HCT116 (cell line): ENCODE results near the gene RPL38. TPM values are rescaled to one million over a fixed set of nuclear protein-coding genes. Genes with fewer than 3 reads are reported as not detected.

Source experiments
- ATAC-seq: fragments of 200-7000 bp; cut with Tn5 transposase; 2 replicates; pipeline ENCODE4 v1.9.1; 2020; ENCODE audit warnings: mild to moderate bottlenecking, moderate library complexity
- BruUV-seq: library from RNA; stranded (reverse); fragments of 400-500 nt; replicated peaks from 2 replicates; lab custom pipeline; 2021; lab: Mats Ljungman, UMichigan
- CTCF ChIA-PET: fragments of 300-600 bp; sonication (Branson Sonifier 250); formaldehyde crosslinking; loops from one replicate; lab custom pipeline; 2021; ENCODE audit warnings: antibody characterized with exemption; lab: Charles Lee
- POLR2A ChIA-PET: fragments of 300-600, 350-600 bp; sonication (Branson Sonifier 250); formaldehyde crosslinking; loops from one replicate; lab custom pipeline; 2021; ENCODE audit warnings: antibody characterized with exemption; lab: Charles Lee
- RAD21 ChIA-PET, 2 experiments: fragments of 300-600 bp; sonication (Branson Sonifier 250); formaldehyde crosslinking; loops; one replicate each; lab custom pipeline; 2023; ENCODE audit warnings: low total read pairs in 2 of 2; ENCODE audit not compliant: uncharacterized antibody in 2 of 2, unreplicated experiment in 2 of 2, low non-redundant PET in 1 of 2; lab: Charles Lee
- DNase-seq: peaks from one replicate; pipeline ENCODE4 v3.0.0-alpha.2; 2010; ENCODE audit warnings: low read depth, low spot score
- H2AFZ ChIP-seq: fragments of 200-600 bp; shearing (Covaris generic), sonication (generic); 2 replicates; pipeline ENCODE4 v1.6.1; 2017; ENCODE audit warnings: low read depth, mixed run types, mixed read lengths, antibody characterized with exemption, low read length; ENCODE audit not compliant: poor library complexity, severe bottlenecking
- H3K27ac ChIP-seq: 2 replicates; pipeline ENCODE4 v1.5.1; 2012; ENCODE audit warnings: low read depth, low read length
- H3K27me3 ChIP-seq: fragments of 200-600 bp; sonication (generic); 2 replicates; pipeline ENCODE4 v1.6.1; 2016; ENCODE audit warnings: mixed run types, low read length, mixed read lengths; ENCODE audit not compliant: insufficient read depth
- H3K36me3 ChIP-seq, 2 experiments: fragments of 200-500 bp in 1 of 2; fragments of 200-600 bp in 1 of 2; sonication (Bioruptor generic) in 1 of 2; sonication (generic) in 1 of 2; 2 replicates each; pipeline versions ENCODE4 v1.5.1 to v1.6.1; 2014 to 2016; ENCODE audit warnings: low read length in 2 of 2, inconsistent platforms in 1 of 2, mixed read lengths in 1 of 2, mixed run types in 1 of 2; ENCODE audit not compliant: insufficient read depth in 2 of 2, control insufficient read depth in 1 of 2
- H3K4me1 ChIP-seq, 2 experiments: fragments of 200-600 bp in 1 of 2; sonication (generic) in 1 of 2; 2 replicates each; pipeline versions ENCODE4 v1.5.1 to v1.6.1; 2012 to 2017; ENCODE audit warnings: low read length in 2 of 2, inconsistent platforms in 1 of 2, mild to moderate bottlenecking in 1 of 2, mixed read lengths in 1 of 2, mixed run types in 1 of 2, moderate library complexity in 1 of 2; ENCODE audit not compliant: insufficient read depth in 2 of 2, control insufficient read depth in 1 of 2
- H3K4me2 ChIP-seq: fragments of 200-600 bp; sonication (generic); 2 replicates; pipeline ENCODE4 v1.6.1; 2017; ENCODE audit warnings: mixed run types, low read length, mixed read lengths
- H3K4me3 ChIP-seq, 2 experiments: fragments of 200-600 bp in 1 of 2; sonication (generic) in 1 of 2; replicated peaks in 1 of 2; 2 replicates each; pipeline ENCODE4 v1.5.1; 2011 to 2016; ENCODE audit warnings: low read length in 2 of 2, control low read depth in 1 of 2, low read depth in 1 of 2, mild to moderate bottlenecking in 1 of 2, mixed read lengths in 1 of 2, mixed run types in 1 of 2
- H3K79me2 ChIP-seq: fragments of 200-600 bp; sonication (generic); 2 replicates; pipeline ENCODE4 v1.6.1; 2017; ENCODE audit warnings: mild to moderate bottlenecking, mixed run types, low read length, moderate library complexity, mixed read lengths; ENCODE audit not compliant: insufficient read depth
- H3K9ac ChIP-seq: fragments of 200-600 bp; sonication (generic); 2 replicates; pipeline ENCODE4 v1.6.1; 2016; ENCODE audit warnings: low read length, mixed read lengths
- H3K9me2 ChIP-seq: fragments of 200-600 bp; sonication (generic), shearing (Covaris generic); 2 replicates; pipeline ENCODE4 v1.6.1; 2017; ENCODE audit warnings: mixed run types, mild to moderate bottlenecking, moderate library complexity; ENCODE audit not compliant: insufficient read depth
- H3K9me3 ChIP-seq, 2 experiments: fragments of 200-500 bp in 1 of 2; fragments of 200-600 bp in 1 of 2; sonication (Bioruptor generic) in 1 of 2; sonication (generic) in 1 of 2; 2 replicates each; pipeline ENCODE4 v1.6.1; 2014 to 2017; ENCODE audit warnings: low read length in 2 of 2, mixed read lengths in 2 of 2, inconsistent platforms in 1 of 2, low read depth in 1 of 2, mild to moderate bottlenecking in 1 of 2, mixed run types in 1 of 2, moderate library complexity in 1 of 2; ENCODE audit not compliant: control insufficient read depth in 1 of 2, insufficient read depth in 1 of 2
- H4K20me1 ChIP-seq: fragments of 200-600 bp; sonication (generic), shearing (Covaris generic); 2 replicates; pipeline ENCODE4 v1.6.1; 2017; ENCODE audit warnings: mixed run types, mild to moderate bottlenecking, moderate library complexity; ENCODE audit not compliant: insufficient read depth
- CEBPB ChIP-seq: IDR thresholded peaks from 2 replicates; pipeline ENCODE4 v1.6.1; 2012; ENCODE audit warnings: low read depth
- POLR2AphosphoS5 ChIP-seq: IDR thresholded peaks from 2 replicates; pipeline ENCODE4 v1.6.1; 2011; ENCODE audit warnings: mild to moderate bottlenecking, low read depth, low read length, moderate library complexity
- intact Hi-C: fragments of 100-400 bp; cut with micrococcal nuclease; formaldehyde crosslinking; loops from 2 replicates; pipeline ENCODE4 v1.10.0; 2022
- total RNA-seq: library from RNA; stranded (reverse); gene quantifications from one replicate; pipeline ENCODE4 v1.2.1, GENCODE V29; 2021; ENCODE audit not compliant: unreplicated experiment
- TF ChIP-seq, protein P1 (sequence below), 3 experiments: fragments of 200-600 bp in 1 of 3; sonication (generic) in 1 of 3; IDR thresholded peaks in 2 of 3; conservative IDR thresholded peaks in 1 of 3; 2 replicates each; pipeline ENCODE4 v1.5.1; 2012 to 2017; ENCODE audit warnings: low read depth in 2 of 3, low read length in 2 of 3, antibody characterized with exemption in 1 of 3, borderline replicate concordance in 1 of 3, control low read depth in 1 of 3, mild to moderate bottlenecking in 1 of 3, mixed read lengths in 1 of 3, mixed run types in 1 of 3, moderate library complexity in 1 of 3; ENCODE audit not compliant: insufficient read depth in 1 of 3
- TF ChIP-seq, protein P2 (sequence below): IDR thresholded peaks from 2 replicates; pipeline ENCODE4 v1.6.1; 2012; ENCODE audit warnings: low read depth

RPL38 gene
- total RNA-seq, 1 experiment from 2014 or later = 1,628 TPM

DNA sequence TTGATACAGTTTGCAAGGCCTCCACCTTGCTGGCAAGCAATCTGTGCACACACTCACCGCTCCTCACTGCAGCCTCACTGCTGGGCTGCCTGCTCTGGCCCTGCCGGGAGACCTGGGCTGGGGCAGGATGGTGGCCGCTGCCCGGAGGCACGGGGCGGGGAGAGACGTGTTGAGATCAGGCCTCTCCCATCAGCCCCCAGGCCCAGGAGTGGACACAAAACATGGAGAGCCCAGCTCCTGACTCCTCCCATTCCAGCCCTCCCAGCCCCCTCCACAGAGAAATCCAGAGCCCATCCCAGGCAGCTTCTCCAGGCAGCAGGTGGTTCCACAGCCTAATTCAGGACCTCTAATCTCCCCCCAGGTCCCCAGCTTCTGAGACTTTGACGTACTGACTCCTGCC lies 23.1 kb upstream of the RPL38 start (continued):
- TF ChIP-seq, protein P1, sequence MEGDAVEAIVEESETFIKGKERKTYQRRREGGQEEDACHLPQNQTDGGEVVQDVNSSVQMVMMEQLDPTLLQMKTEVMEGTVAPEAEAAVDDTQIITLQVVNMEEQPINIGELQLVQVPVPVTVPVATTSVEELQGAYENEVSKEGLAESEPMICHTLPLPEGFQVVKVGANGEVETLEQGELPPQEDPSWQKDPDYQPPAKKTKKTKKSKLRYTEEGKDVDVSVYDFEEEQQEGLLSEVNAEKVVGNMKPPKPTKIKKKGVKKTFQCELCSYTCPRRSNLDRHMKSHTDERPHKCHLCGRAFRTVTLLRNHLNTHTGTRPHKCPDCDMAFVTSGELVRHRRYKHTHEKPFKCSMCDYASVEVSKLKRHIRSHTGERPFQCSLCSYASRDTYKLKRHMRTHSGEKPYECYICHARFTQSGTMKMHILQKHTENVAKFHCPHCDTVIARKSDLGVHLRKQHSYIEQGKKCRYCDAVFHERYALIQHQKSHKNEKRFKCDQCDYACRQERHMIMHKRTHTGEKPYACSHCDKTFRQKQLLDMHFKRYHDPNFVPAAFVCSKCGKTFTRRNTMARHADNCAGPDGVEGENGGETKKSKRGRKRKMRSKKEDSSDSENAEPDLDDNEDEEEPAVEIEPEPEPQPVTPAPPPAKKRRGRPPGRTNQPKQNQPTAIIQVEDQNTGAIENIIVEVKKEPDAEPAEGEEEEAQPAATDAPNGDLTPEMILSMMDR (IDR thresholded peaks at IDR 0.05 in 2 of 3, conservative IDR thresholded peaks at IDR 0.05 in 1 of 3; ENCODE audit: borderline replicate concordance in 1 of 3, insufficient read depth in 1 of 3, low read depth in 2 of 3, low read length in 2 of 3) = no peak
- TF ChIP-seq POLR2AphosphoS5 = no peak

DNA sequence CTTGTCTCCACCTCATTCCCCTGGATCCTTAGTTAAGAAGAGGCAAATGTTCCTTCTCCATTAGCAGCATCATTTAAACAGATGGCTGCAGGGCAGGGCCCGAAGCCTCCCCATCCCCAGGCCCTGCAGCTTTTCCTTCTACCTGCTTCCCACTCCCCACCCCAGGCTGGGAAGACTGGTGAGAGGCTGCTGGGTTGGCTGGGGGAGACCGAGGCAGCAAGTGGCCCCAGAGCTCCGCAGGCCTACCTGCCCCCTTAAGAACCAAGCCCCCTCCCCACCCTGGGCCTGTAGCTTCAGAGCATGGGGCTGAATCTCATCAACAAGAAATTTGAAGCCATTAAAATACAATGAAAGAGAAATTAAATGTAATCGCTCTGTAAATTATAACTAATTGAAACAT lies 22.1 kb upstream of the RPL38 start:
- Histone ChIP-seq H3K4me2 (no peak overlapping the region), H2AFZ (no peak overlapping the region), H3K4me3 (no peak overlapping the region), H3K27me3 (peaks cover 24% of the 10 kb centered on the region; the same call in 1 of the 2 replicates), H3K27ac (no peak overlapping the region), H4K20me1 (no peaks in the 10 kb centered on the region), H3K36me3 (no peaks in the 10 kb centered on the region), H3K9me3 (no peaks in the 10 kb centered on the region), H3K79me2 (no peaks in the 10 kb centered on the region), H3K9me2 (no peaks in the 10 kb centered on the region), H3K9ac (no peak overlapping the region), H3K4me1 (no peaks in the 10 kb centered on the region)
- POLR2A ChIA-PET = no interaction called here
- no peak for TF ChIP-seq CEBPB
- TF ChIP-seq, protein P2, sequence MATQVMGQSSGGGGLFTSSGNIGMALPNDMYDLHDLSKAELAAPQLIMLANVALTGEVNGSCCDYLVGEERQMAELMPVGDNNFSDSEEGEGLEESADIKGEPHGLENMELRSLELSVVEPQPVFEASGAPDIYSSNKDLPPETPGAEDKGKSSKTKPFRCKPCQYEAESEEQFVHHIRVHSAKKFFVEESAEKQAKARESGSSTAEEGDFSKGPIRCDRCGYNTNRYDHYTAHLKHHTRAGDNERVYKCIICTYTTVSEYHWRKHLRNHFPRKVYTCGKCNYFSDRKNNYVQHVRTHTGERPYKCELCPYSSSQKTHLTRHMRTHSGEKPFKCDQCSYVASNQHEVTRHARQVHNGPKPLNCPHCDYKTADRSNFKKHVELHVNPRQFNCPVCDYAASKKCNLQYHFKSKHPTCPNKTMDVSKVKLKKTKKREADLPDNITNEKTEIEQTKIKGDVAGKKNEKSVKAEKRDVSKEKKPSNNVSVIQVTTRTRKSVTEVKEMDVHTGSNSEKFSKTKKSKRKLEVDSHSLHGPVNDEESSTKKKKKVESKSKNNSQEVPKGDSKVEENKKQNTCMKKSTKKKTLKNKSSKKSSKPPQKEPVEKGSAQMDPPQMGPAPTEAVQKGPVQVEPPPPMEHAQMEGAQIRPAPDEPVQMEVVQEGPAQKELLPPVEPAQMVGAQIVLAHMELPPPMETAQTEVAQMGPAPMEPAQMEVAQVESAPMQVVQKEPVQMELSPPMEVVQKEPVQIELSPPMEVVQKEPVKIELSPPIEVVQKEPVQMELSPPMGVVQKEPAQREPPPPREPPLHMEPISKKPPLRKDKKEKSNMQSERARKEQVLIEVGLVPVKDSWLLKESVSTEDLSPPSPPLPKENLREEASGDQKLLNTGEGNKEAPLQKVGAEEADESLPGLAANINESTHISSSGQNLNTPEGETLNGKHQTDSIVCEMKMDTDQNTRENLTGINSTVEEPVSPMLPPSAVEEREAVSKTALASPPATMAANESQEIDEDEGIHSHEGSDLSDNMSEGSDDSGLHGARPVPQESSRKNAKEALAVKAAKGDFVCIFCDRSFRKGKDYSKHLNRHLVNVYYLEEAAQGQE = no peak
- intact Hi-C loops = no loop called here
- CTCF ChIA-PET = interaction anchor here (2.4 kb wide), 1 partner anchor 18 kb away, joined by 9 read pairs; no protein-coding TSS in a partner anchor
- no TSS peak for BruUV-seq
- ATAC-seq = no peak
- DNase-seq = no peak
- RAD21 ChIA-PET = no interaction called here
